Activated CD4-positive, alpha-beta memory T cell treated with anti-CD3 and anti-CD28 coated beads, Interleukin-2, amount 10 ng/mL, durations not matched to agents 7 days and 5 days (primary cell): ENCODE data around the gene MRPL19. TPM values are rescaled to one million over a fixed set of nuclear protein-coding genes. Genes with fewer than 3 reads are reported as not detected.

Experiments
- CTCF ChIA-PET: fragments of 350-600 bp; sonication (Branson Sonifier 250); formaldehyde crosslinking; loops from one replicate; lab custom pipeline; 2021; ENCODE audit warnings: antibody characterized with exemption, inconsistent platforms; lab: Charles Lee
- POLR2A ChIA-PET: fragments of 350-600 bp; sonication (Branson Sonifier 250); formaldehyde crosslinking; loops from one replicate; lab custom pipeline; 2021; ENCODE audit warnings: antibody characterized with exemption; lab: Charles Lee
- DNase-seq: peaks from one replicate; pipeline ENCODE4 v3.0.0-alpha.2; 2020
- H3K27ac Mint-ChIP-seq: one replicate; pipeline ENCODE4 v1.8.0; 2021; ENCODE audit warnings: mild to moderate bottlenecking, mixed read lengths
- H3K27me3 Mint-ChIP-seq: one replicate; pipeline ENCODE4 v1.8.0; 2021; ENCODE audit warnings: mixed read lengths
- H3K36me3 Mint-ChIP-seq: one replicate; pipeline ENCODE4 v1.8.0; 2021; ENCODE audit warnings: low read depth, mixed read lengths
- H3K4me1 Mint-ChIP-seq: one replicate; pipeline ENCODE4 v1.8.0; 2021; ENCODE audit warnings: mixed read lengths
- H3K4me3 Mint-ChIP-seq: one replicate; pipeline ENCODE4 v1.8.0; 2021; ENCODE audit warnings: mild to moderate bottlenecking, mixed read lengths
- H3K9me3 Mint-ChIP-seq: one replicate; pipeline ENCODE4 v1.8.0; 2021; ENCODE audit warnings: mixed read lengths
- total RNA-seq, 2 experiments: library from RNA; stranded (reverse); gene quantifications; one replicate each; pipeline ENCODE4 v1.2.3, GENCODE V29; 2021

MRPL19 gene
- total RNA-seq, 2 experiments from 2014 or later = 37.7 to 41.6 TPM

DNA sequence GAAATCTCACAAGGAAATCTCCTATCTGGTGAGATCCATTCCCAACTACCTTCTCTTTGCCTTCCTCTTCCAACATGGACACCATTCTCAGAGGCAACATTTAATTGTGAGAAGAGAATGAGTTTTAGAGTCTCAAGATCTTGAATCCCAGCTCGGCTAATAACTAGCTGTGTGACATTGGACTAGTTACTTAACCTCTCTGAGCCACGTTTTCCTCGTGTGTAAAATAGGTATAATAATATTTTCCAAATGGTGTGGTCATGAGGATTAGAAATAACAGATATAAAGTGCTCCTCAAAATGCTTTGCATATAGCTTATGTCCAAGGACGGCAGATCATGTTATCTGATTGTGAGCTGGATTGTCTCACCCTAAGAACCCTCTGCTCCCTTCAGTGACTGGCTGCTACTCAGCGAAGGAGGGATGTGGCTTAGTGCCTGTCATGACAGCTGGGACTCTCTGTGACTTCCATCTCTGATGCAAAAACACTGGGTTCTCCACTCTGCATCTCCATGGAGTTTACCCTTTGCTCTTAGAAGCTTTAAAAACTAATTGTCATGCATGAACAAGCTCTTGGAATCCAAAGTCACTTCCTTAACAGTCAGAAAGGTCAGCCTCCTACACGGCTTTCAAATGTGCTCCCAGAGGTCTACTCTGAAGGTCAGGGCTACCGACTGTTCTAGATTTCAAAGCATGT is 38.4 kb upstream of the MRPL19 start:
- Mint-ChIP-seq H3K9me3 (no peaks in the 10 kb centered on the region), H3K27ac (no peak overlapping the region), H3K36me3 (no peaks in the 10 kb centered on the region), H3K4me1 (no peaks in the 10 kb centered on the region), H3K4me3 (no peak overlapping the region), H3K27me3 (peaks cover 45% of the 10 kb centered on the region)
- no peak for DNase-seq
- CTCF ChIA-PET = interaction anchor here (0.6 to 1.8 kb wide), 9 partner anchors 11 to 689 kb away, joined by 3 to 11 read pairs (median 3); no protein-coding TSS in a partner anchor
- POLR2A ChIA-PET = no interaction called here

DNA sequence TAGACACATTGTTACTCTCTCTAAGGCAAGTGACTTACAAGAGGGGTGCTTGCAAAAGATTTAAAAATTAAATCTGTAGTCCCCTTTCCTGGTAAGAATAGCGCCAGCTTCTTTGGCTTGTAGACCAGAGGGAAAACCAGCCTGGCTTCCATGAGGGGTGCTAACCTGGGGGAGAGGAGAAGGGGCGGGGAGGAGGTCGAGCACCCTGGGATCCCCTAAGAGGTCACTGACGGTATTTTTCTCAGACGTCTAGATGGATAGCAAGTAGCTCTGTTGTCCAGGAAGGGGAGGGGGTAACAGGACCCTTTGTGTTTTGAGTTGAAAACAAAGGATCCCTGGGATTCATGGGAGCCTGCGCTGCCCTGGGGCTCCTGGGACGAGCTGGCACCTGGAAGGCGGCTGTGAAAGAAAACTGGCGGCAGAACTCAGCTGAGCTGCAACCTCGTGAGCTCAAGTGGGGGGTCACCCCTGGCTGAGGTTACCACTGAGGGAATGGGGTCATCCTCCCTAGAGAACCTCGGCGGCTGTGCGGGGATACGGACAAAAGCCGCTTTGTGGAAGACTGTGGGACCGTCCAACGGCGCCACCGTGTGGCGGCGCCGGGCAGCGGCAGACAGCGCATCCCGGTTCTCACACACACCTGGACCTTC is 37.8 kb upstream of the MRPL19 start:
- no peaks in the 10 kb centered on the region for H3K36me3 Mint-ChIP-seq
- ChIA-PET CTCF (interaction anchor here (0.6 to 1.8 kb wide), 9 partner anchors 10 to 689 kb away, joined by 3 to 11 read pairs (median 3); no protein-coding TSS in a partner anchor), POLR2A (no interaction called here)
- H3K27ac Mint-ChIP-seq = no peak overlapping the region
- H3K4me1 Mint-ChIP-seq = no peaks in the 10 kb centered on the region
- no peaks in the 10 kb centered on the region for H3K9me3 Mint-ChIP-seq
- peak; percentile 54 for DNase-seq
- peaks cover 41% of the 10 kb centered on the region for H3K27me3 Mint-ChIP-seq
- no peak overlapping the region for H3K4me3 Mint-ChIP-seq

- POLR2A ChIA-PET = no interaction called here
- Mint-ChIP-seq H3K27me3 (peaks cover 38% of the 10 kb centered on the region), H3K4me3 (no peak overlapping the region), H3K36me3 (no peaks in the 10 kb centered on the region), H3K27ac (no peak overlapping the region), H3K9me3 (no peaks in the 10 kb centered on the region), H3K4me1 (no peaks in the 10 kb centered on the region)
- CTCF ChIA-PET = interaction anchor here (0.8 to 1.8 kb wide), 6 partner anchors 10 to 194 kb away, joined by 3 to 11 read pairs (median 4); no protein-coding TSS in a partner anchor
- no peak for DNase-seq
Observed at GRCh38 chr2:75609334-75609689, 37.3 kb upstream of the MRPL19 start.

DNA sequence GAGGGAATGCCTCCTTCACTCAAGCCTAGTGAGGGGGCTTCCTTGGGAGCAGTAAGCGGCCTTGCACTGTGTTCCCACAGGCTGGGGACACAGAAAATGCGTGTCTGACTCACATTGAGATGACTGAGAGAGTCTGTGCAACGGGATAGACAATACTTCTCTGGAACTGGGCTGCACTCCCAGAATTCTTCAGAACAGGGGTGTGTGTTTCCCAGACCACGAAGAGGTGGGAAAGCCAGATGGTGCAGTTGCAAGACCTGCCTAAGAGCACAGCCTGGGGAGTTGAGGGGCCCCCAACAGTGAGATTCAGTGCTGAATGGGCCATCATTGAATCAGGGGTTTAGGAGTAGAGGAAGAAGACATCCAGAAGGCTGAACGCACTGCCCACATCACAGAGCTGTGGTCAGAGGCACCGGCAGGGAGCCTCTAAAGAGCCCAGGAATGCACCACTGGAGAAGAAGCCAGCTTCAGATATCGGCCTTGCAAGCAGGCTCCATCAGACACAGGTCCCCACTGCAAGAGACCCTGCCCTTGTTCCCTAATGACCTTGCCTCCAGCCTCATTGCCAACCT is 36.6 kb upstream of the MRPL19 start:
- Mint-ChIP-seq H3K36me3 (no peaks in the 10 kb centered on the region), H3K27me3 (peaks cover 33% of the 10 kb centered on the region)

DNA sequence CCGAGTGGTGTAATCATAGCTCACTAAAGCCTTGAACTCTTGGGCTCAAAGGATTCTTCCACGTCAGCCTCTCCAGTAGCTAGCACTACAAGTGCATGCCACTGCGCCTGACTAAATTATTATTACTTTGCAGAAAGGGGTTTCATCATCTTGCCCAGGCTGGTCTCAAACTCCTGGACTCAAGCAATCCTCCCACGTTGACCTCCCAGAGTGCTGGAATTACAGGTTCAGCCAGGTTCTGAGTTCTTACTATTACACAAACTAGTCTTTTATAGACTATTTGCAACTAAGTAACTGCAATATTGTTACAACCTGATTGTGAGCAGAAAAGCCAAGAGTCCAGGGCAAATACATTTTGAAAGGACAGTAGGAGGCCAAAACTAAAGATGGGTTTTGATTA is 35.9 kb upstream of the MRPL19 start:
- DNase-seq = no peak
- Mint-ChIP-seq H3K4me3 (no peak overlapping the region), H3K27me3 (peaks cover 31% of the 10 kb centered on the region), H3K4me1 (no peaks in the 10 kb centered on the region), H3K9me3 (no peaks in the 10 kb centered on the region), H3K36me3 (no peaks in the 10 kb centered on the region), H3K27ac (no peak overlapping the region)
- POLR2A ChIA-PET = no interaction called here
- CTCF ChIA-PET = interaction anchor here (1.0 to 1.5 kb wide), 3 partner anchors 17 to 37 kb away, joined by 3 to 4 read pairs (median 3); no protein-coding TSS in a partner anchor

More for the DNA sequence above, 36.6 kb upstream of the MRPL19 start:
- no peaks in the 10 kb centered on the region for H3K9me3 Mint-ChIP-seq
- POLR2A ChIA-PET = no interaction called here
- H3K4me3 Mint-ChIP-seq = no peak overlapping the region
- CTCF ChIA-PET = interaction anchor here (0.8 to 1.5 kb wide), 4 partner anchors 18 to 144 kb away, joined by 3 to 4 read pairs (median 3); no protein-coding TSS in a partner anchor
- no peak for DNase-seq
- no peaks in the 10 kb centered on the region for H3K4me1 Mint-ChIP-seq
- H3K27ac Mint-ChIP-seq = no peak overlapping the region

DNA sequence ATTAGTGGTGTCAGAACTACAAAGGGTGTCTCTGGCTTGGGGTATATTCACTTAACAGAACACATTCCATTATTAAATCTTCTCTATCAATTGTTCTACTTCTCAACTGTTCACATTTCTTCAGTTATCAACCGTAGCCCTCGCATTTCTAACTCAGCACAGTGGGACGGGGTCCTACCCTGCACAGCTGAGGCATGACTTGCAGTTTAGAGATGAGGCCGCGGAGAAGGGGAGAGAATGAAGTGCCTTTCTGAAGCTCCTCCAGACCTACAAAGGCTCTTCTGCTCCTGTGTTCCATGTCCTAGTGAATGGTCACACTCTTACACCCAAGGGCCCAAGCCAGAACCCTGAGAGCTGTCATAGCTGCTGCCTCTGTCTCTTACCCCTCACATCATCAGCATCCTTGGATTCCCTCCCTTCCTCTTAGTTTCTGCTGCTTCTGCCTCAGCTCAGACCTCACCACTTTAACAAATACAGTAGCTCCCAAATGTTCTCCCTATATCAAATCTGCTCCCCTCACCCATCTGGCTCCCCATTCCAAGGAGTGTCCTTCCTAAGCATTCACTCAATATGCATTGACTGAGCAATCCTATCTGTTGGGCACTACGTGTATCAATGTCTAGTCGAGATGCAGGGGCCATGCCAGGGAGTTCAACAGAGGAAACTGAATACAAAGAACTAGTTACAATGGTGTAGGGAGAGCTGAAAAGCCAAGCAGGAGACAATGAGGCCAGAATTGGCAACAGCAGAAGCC is 34.3 kb upstream of the MRPL19 start:
- ChIA-PET POLR2A (no interaction called here), CTCF (no interaction called here)
- no peak for DNase-seq
- no peaks in the 10 kb centered on the region for H3K4me1 Mint-ChIP-seq
- H3K27ac Mint-ChIP-seq = no peak overlapping the region
- no peak overlapping the region for H3K4me3 Mint-ChIP-seq
- no peaks in the 10 kb centered on the region for H3K36me3 Mint-ChIP-seq
- H3K27me3 Mint-ChIP-seq = peaks cover 24% of the 10 kb centered on the region
- no peaks in the 10 kb centered on the region for H3K9me3 Mint-ChIP-seq

GRCh38 chr2:75612862-75613243 is 33.7 kb upstream of the MRPL19 start:
- Mint-ChIP-seq H3K36me3 (no peaks in the 10 kb centered on the region), H3K4me1 (no peaks in the 10 kb centered on the region), H3K27me3 (peaks cover 24% of the 10 kb centered on the region), H3K4me3 (no peak overlapping the region), H3K9me3 (no peaks in the 10 kb centered on the region), H3K27ac (no peak overlapping the region)
- CTCF ChIA-PET = no interaction called here
- no peak for DNase-seq
- POLR2A ChIA-PET = no interaction called here

DNA sequence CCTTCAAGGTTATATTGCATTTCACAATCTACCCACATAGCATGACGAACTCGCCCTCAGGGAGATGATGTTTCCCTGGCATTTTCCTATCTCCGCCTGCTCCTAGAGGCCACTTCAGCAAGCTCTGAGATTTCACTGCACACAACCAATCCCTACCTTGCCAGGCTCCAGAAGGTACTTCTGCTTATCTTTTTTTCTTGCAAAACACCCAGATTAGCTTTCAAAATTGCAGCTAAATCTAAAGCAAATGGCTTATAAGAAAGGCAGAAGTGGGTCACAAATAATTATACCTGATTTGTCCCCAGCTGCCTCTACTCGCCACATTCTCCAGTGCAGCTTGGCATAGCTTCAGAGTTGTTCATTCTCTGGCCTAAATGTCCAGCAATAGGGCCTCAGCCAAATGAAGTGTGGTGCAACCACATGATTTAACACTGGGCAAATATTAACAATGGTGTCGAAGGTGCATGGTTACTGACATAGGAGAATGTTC is 32.4 kb upstream of the MRPL19 start:
- peaks cover 22% of the 10 kb centered on the region for H3K27me3 Mint-ChIP-seq
- no peak for DNase-seq
- no peaks in the 10 kb centered on the region for H3K36me3 Mint-ChIP-seq
- POLR2A ChIA-PET = no interaction called here
- no peaks in the 10 kb centered on the region for H3K4me1 Mint-ChIP-seq
- CTCF ChIA-PET = no interaction called here
- H3K9me3 Mint-ChIP-seq = no peaks in the 10 kb centered on the region
- no peak overlapping the region for H3K4me3 Mint-ChIP-seq
- H3K27ac Mint-ChIP-seq = no peak overlapping the region

GRCh38 chr2:75616406-75616805 is 30.2 kb upstream of the MRPL19 start:
- no peak for DNase-seq
- Mint-ChIP-seq H3K27me3 (peaks cover 23% of the 10 kb centered on the region), H3K4me3 (no peak overlapping the region), H3K9me3 (no peaks in the 10 kb centered on the region), H3K36me3 (no peaks in the 10 kb centered on the region), H3K27ac (no peak overlapping the region), H3K4me1 (no peaks in the 10 kb centered on the region)
- CTCF ChIA-PET = interaction anchor here (0.7 to 1.0 kb wide), 2 partner anchors 10 to 12 kb away, joined by 3 read pairs; no protein-coding TSS in a partner anchor
- POLR2A ChIA-PET = no interaction called here

- POLR2A ChIA-PET = no interaction called here
- Mint-ChIP-seq H3K4me3 (no peak overlapping the region), H3K4me1 (no peaks in the 10 kb centered on the region), H3K27ac (no peak overlapping the region), H3K27me3 (peaks cover 20% of the 10 kb centered on the region), H3K36me3 (no peaks in the 10 kb centered on the region), H3K9me3 (no peaks in the 10 kb centered on the region)
- CTCF ChIA-PET = no interaction called here
- DNase-seq = no peak
Observed at GRCh38 chr2:75616933-75617332, 29.6 kb upstream of the MRPL19 start.

GRCh38 chr2:75619956-75620740 is 26.4 kb upstream of the MRPL19 start:
- ChIA-PET POLR2A (no interaction called here), CTCF (interaction anchor here (2.4 to 2.9 kb wide), 2 partner anchors 8 to 12 kb away, joined by 6 to 11 read pairs; no protein-coding TSS in a partner anchor)
- no peak for DNase-seq
- Mint-ChIP-seq H3K9me3 (no peaks in the 10 kb centered on the region), H3K4me3 (no peak overlapping the region), H3K27me3 (peaks cover 32% of the 10 kb centered on the region), H3K27ac (no peak overlapping the region), H3K36me3 (no peaks in the 10 kb centered on the region), H3K4me1 (no peaks in the 10 kb centered on the region)

- H3K36me3 Mint-ChIP-seq = no peaks in the 10 kb centered on the region
- peaks cover 36% of the 10 kb centered on the region for H3K27me3 Mint-ChIP-seq
- no peak for DNase-seq
- CTCF ChIA-PET = no interaction called here
- POLR2A ChIA-PET = no interaction called here
- no peak overlapping the region for H3K4me3 Mint-ChIP-seq
- H3K4me1 Mint-ChIP-seq = no peaks in the 10 kb centered on the region
- no peak overlapping the region for H3K27ac Mint-ChIP-seq
- no peaks in the 10 kb centered on the region for H3K9me3 Mint-ChIP-seq
Observed at GRCh38 chr2:75621228-75621627, 25.4 kb upstream of the MRPL19 start.
